PC-3 (cell line): ENCODE measurements around the gene DYSF. TPM values are rescaled to one million over a fixed set of nuclear protein-coding genes. Genes with fewer than 3 reads are reported as not detected.

Experiments
- ATAC-seq: fragments of 200-7000 bp; cut with Tn5 transposase; 2 replicates; pipeline ENCODE4 v1.9.1; 2020; ENCODE audit warnings: mild to moderate bottlenecking, moderate library complexity
- BruUV-seq: library from RNA; stranded (reverse); fragments of 400-500 nt; replicated peaks from 2 replicates; lab custom pipeline; 2021; lab: Mats Ljungman, UMichigan
- CTCF ChIA-PET: fragments of 300-600 bp; sonication (Branson Sonifier 250); formaldehyde crosslinking; loops from one replicate; lab custom pipeline; 2022; ENCODE audit warnings: antibody characterized with exemption; lab: Charles Lee
- POLR2A ChIA-PET: fragments of 300-600 bp; sonication (Branson Sonifier 250); formaldehyde crosslinking; loops from one replicate; lab custom pipeline; 2022; ENCODE audit warnings: antibody characterized with exemption; ENCODE audit not compliant: unreplicated experiment; lab: Charles Lee
- DNase-seq: peaks from one replicate; pipeline ENCODE4 v3.0.0-alpha.2; 2015
- H2AFZ ChIP-seq: fragments of 300-600 bp; sonication (generic); 2 replicates; pipeline ENCODE4 v1.6.0; 2016; ENCODE audit warnings: antibody characterized with exemption, low read length
- H3F3A ChIP-seq: fragments of 300-600 bp; sonication (generic); one replicate; pipeline ENCODE4 v1.6.0; 2017; ENCODE audit warnings: antibody characterized with exemption, low read length, control low read depth, mild to moderate bottlenecking; ENCODE audit not compliant: unreplicated experiment
- H3K27ac ChIP-seq: fragments of 300-600 bp; sonication (generic); 2 replicates; pipeline ENCODE4 v1.5.1; 2016; ENCODE audit warnings: mild to moderate bottlenecking, low read length
- H3K27me3 ChIP-seq: fragments of 300-600 bp; sonication (generic); 2 replicates; pipeline ENCODE4 v1.6.1; 2016; ENCODE audit warnings: low read length, mixed read lengths
- H3K36me3 ChIP-seq: fragments of 300-600 bp; sonication (generic); 2 replicates; pipeline ENCODE4 v1.6.1; 2016; ENCODE audit warnings: low read depth, mixed run types, low read length, mixed read lengths
- H3K4me1 ChIP-seq: fragments of 300-600 bp; sonication (generic); 2 replicates; pipeline ENCODE4 v1.5.1; 2016; ENCODE audit warnings: low read length; ENCODE audit not compliant: insufficient read depth
- H3K4me2 ChIP-seq: fragments of 300-600 bp; sonication (generic); 2 replicates; pipeline ENCODE4 v1.6.0; 2016; ENCODE audit warnings: low read length
- H3K4me3 ChIP-seq: fragments of 300-600 bp; sonication (generic); 2 replicates; pipeline ENCODE4 v1.5.1; 2016; ENCODE audit warnings: mild to moderate bottlenecking, low read length, mixed read lengths
- H3K79me2 ChIP-seq: fragments of 300-600 bp; sonication (generic); 2 replicates; pipeline ENCODE4 v1.6.1; 2017; ENCODE audit warnings: low read length, mixed read lengths
- H3K9ac ChIP-seq: fragments of 300-600 bp; sonication (generic); 2 replicates; pipeline ENCODE4 v1.6.0; 2016; ENCODE audit warnings: mild to moderate bottlenecking, low read length
- H3K9me2 ChIP-seq: fragments of 300-600 bp; sonication (generic); replicated peaks from 2 replicates; pipeline ENCODE4 v1.6.1; 2016; ENCODE audit warnings: mixed run types, low read length, mixed read lengths
- H3K9me3 ChIP-seq: fragments of 300-600 bp; sonication (generic); 2 replicates; pipeline ENCODE4 v1.6.1; 2016; ENCODE audit warnings: low read length, mixed read lengths
- H4K20me1 ChIP-seq: fragments of 300-600 bp; sonication (generic); 2 replicates; pipeline ENCODE4 v1.6.1; 2016; ENCODE audit warnings: low read length, mixed read lengths
- CTCF ChIP-seq: fragments of 300-600 bp; sonication (generic); conservative IDR thresholded peaks from 2 replicates; pipeline ENCODE4 v1.5.1; 2017; ENCODE audit warnings: antibody characterized with exemption, low read depth, mild to moderate bottlenecking, low read length
- EZH2 ChIP-seq: fragments of 300-600 bp; sonication (generic); IDR thresholded peaks from one replicate; pipeline ENCODE4 v1.6.1; 2017; ENCODE audit warnings: antibody characterized with exemption, mild to moderate bottlenecking, low read length; ENCODE audit not compliant: unreplicated experiment
- EZH2phosphoT487 ChIP-seq: fragments of 300-600 bp; sonication (generic); IDR thresholded peaks from 2 replicates; pipeline ENCODE4 v1.6.1; 2018; ENCODE audit warnings: mild to moderate bottlenecking, antibody characterized with exemption, low read length, borderline replicate concordance
- intact Hi-C: fragments of 100-400 bp; cut with micrococcal nuclease; formaldehyde crosslinking; loops from 2 replicates; pipeline ENCODE4 v1.9.0; 2023
- total RNA-seq: library from RNA; depleted of rRNA; stranded (reverse); fragments of >200 nt; gene quantifications from 2 replicates; pipeline ENCODE4 v1.2.3, GENCODE V29; 2014; rRNA removed

The DYSF gene
- total RNA-seq, 1 experiment from 2014 or later, result 13.0 TPM

- H3K27me3 ChIP-seq, result no peaks in the 10 kb centered on the region
- H3K9ac ChIP-seq, result no peak overlapping the region
- no peak overlapping the region for H3K4me3 ChIP-seq
- no peaks in the 10 kb centered on the region for H3F3A ChIP-seq
- ChIA-PET CTCF (no interaction called here), POLR2A (no interaction called here)
- H2AFZ ChIP-seq, result no peak overlapping the region
- no peaks in the 10 kb centered on the region for H3K36me3 ChIP-seq
- no peaks in the 10 kb centered on the region for H3K9me2 ChIP-seq
- TF ChIP-seq EZH2phosphoT487 (no peak), CTCF (no peak), EZH2 (no peak)
- no peaks in the 10 kb centered on the region for H3K79me2 ChIP-seq
- no peaks in the 10 kb centered on the region for H3K4me1 ChIP-seq
- no peak overlapping the region for H3K27ac ChIP-seq
- ATAC-seq (no peak), DNase-seq (no peak)
- no peak overlapping the region for H3K4me2 ChIP-seq
- BruUV-seq, result no TSS peak
- H4K20me1 ChIP-seq, result no peaks in the 10 kb centered on the region
- intact Hi-C loops, result no loop called here
- H3K9me3 ChIP-seq, result no peaks in the 10 kb centered on the region
These were observed 282.3 kb downstream of the DYSF start for GRCh38 chr2:71735676-71736075.

Other genes starting within 250 kb of the DYSF start
- gene PAIP2B, start 226.5 kb upstream of the DYSF start, total RNA-seq, result 3.8 and 4.0 TPM in 2 replicates
- gene ZNF638, start 121.8 kb upstream of the DYSF start, total RNA-seq, result 82.9 and 93.2 TPM in 2 replicates